ENCODE results near the gene ARPC3.
A peak's percentile ranks its signal among the peaks of the same experiment; 100 is the strongest.

ARPC3 gene

GRCh38 chr12:110403146-110403975 lies 46.8 kb downstream of the ARPC3 start, which contains the start of gene ANAPC7:
Gene ANAPC7 (minus strand): TSS chr12:110403708. CDS start chr12:110403627, 81 bp downstream.
- Mint-ChIP-seq H3K4me1 (peaks cover 25% of the 10 kb centered on the region), H3K27me3 (ENCODE audit: low read depth, poor library complexity) (no peaks in the 10 kb centered on the region), H3K4me3 (peak within 1 kb of the TSS; percentile 99), H3K9me3 (no peaks in the 10 kb centered on the region), H3K36me3 (ENCODE audit: low read depth) (peaks cover 29% of the 10 kb centered on the region), H3K27ac (peak within 1 kb of the TSS; percentile 100)
- no peak for TF ChIP-seq CTCF (IDR thresholded peaks at IDR 0.05)
- peak; percentile 90 for DNase-seq
